ENCODE data around the gene MYOZ1. TPM values are rescaled to one million over a fixed set of nuclear protein-coding genes. Genes with fewer than 3 reads are reported as not detected.

Gene MYOZ1
- 0.05 and 0.30 TPM in 2 replicates for total RNA-seq

GRCh38 chr10:73641328-73642060 is at the start of gene MYOZ1:
TSS of gene MYOZ1 (minus strand) at chr10:73641474. CDS start at chr10:73640017, 1,457 bp downstream.

GRCh38 chr10:73655990-73656298 is 14.7 kb upstream of the MYOZ1 start, which contains the start of gene SYNPO2L:
TSS of gene SYNPO2L (minus strand) at chr10:73656029. CDS start at chr10:73655922, 107 bp downstream.

GRCh38 chr10:73590881-73591799 is 50.1 kb downstream of the MYOZ1 start, which contains the start of gene USP54:
TSS of gene USP54 (minus strand) at chr10:73591342. CDS start at chr10:73575658, 15,684 bp downstream.

Other genes starting within 250 kb of the MYOZ1 start
- gene ANXA7, start 227.4 kb downstream of the MYOZ1 start, total RNA-seq: 103 and 121 TPM in 2 replicates
- gene MSS51, start 207.9 kb downstream of the MYOZ1 start, total RNA-seq: 2.1 and 2.7 TPM in 2 replicates
- gene PPP3CB, start 145.4 kb downstream of the MYOZ1 start, total RNA-seq: 43.4 and 66.7 TPM in 2 replicates
- 9.8 and 11.8 TPM in 2 replicates for gene USP54, start 50.1 kb downstream of the MYOZ1 start, total RNA-seq
- gene SYNPO2L, start 14.6 kb upstream of the MYOZ1 start, total RNA-seq: 0.42 TPM in 1 of 2 replicates, not detected in the other
- gene AGAP5, start 56.6 kb upstream of the MYOZ1 start, total RNA-seq: 2.7 and 4.8 TPM in 2 replicates
- 47.2 and 88.3 TPM in 2 replicates for gene SEC24C, start 102.9 kb upstream of the MYOZ1 start, total RNA-seq
- gene CHCHD1, start 140.6 kb upstream of the MYOZ1 start, total RNA-seq: 10.5 and 15.7 TPM in 2 replicates
- gene ZSWIM8, start 144.1 kb upstream of the MYOZ1 start, total RNA-seq: 55.2 and 59.4 TPM in 2 replicates
- gene NDST2, start 170.1 kb upstream of the MYOZ1 start, total RNA-seq: 8.9 and 16.6 TPM in 2 replicates
- 23.5 and 32.2 TPM in 2 replicates for gene CAMK2G, start 233.1 kb upstream of the MYOZ1 start, total RNA-seq

Data from smooth muscle cell of the umbilical artery (primary cell).